DND-41 (cell line): ENCODE results near the gene GRM4.

Experiments
- ATAC-seq: fragments of 200-7000 bp; cut with Tn5 transposase; 3 replicates; pipeline ENCODE4 v1.9.1; 2021; ENCODE audit warnings: low read depth; ENCODE audit not compliant: insufficient read depth
- DNase-seq: peaks from one replicate; pipeline ENCODE4 v3.0.0-alpha.2; 2020
- H2AFZ ChIP-seq: 2 replicates; pipeline ENCODE4 v1.6.0; 2012; ENCODE audit warnings: low read depth, low read length
- H3K27ac ChIP-seq: 2 replicates; pipeline ENCODE4 v1.5.1; 2012; ENCODE audit warnings: low read length, inconsistent platforms
- H3K27me3 ChIP-seq: fragments of 200-600 bp; sonication (generic); 2 replicates; pipeline ENCODE4 v1.6.0; 2012; ENCODE audit warnings: low read length, mild to moderate bottlenecking, inconsistent platforms; ENCODE audit not compliant: insufficient read depth, poor library complexity
- H3K36me3 ChIP-seq: 2 replicates; pipeline ENCODE4 v1.5.1; 2012; ENCODE audit warnings: low read length, inconsistent platforms; ENCODE audit not compliant: insufficient read depth
- H3K4me1 ChIP-seq: 2 replicates; pipeline ENCODE4 v1.5.1; 2012; ENCODE audit warnings: mild to moderate bottlenecking, low read length; ENCODE audit not compliant: insufficient read depth
- H3K4me2 ChIP-seq: 2 replicates; pipeline ENCODE4 v1.6.0; 2012; ENCODE audit warnings: mild to moderate bottlenecking, moderate library complexity, low read length, inconsistent platforms; ENCODE audit not compliant: insufficient read depth
- H3K4me3 ChIP-seq, 2 experiments: fragments of 200-600 bp in 1 of 2; shearing (Covaris generic) in 1 of 2; 2 replicates each; pipeline ENCODE4 v1.5.1; 2012 to 2016; ENCODE audit warnings: inconsistent platforms in 2 of 2, low read length in 2 of 2, mild to moderate bottlenecking in 2 of 2, low read depth in 1 of 2, moderate library complexity in 1 of 2
- H3K79me2 ChIP-seq: 2 replicates; pipeline ENCODE4 v1.6.0; 2012; ENCODE audit warnings: low read length, inconsistent platforms; ENCODE audit not compliant: insufficient read depth
- H3K9ac ChIP-seq: 2 replicates; pipeline ENCODE4 v1.6.0; 2012; ENCODE audit warnings: low read depth, mild to moderate bottlenecking, inconsistent platforms, low read length, moderate library complexity
- H3K9me3 ChIP-seq: 2 replicates; pipeline ENCODE4 v1.5.1; 2012; ENCODE audit warnings: low read length, moderate library complexity, mild to moderate bottlenecking, inconsistent platforms; ENCODE audit not compliant: insufficient read depth, severe bottlenecking
- H4K20me1 ChIP-seq: 2 replicates; pipeline ENCODE4 v1.6.0; 2012; ENCODE audit warnings: low read length; ENCODE audit not compliant: insufficient read depth
- CTCF ChIP-seq: IDR thresholded peaks from 2 replicates; pipeline ENCODE4 v1.5.1; 2012; ENCODE audit warnings: borderline replicate concordance, low read length, moderate library complexity, mild to moderate bottlenecking; ENCODE audit not compliant: poor library complexity, severe bottlenecking; ENCODE audit errors: extremely low read depth
- EZH2 ChIP-seq: IDR thresholded peaks from 3 replicates; pipeline ENCODE4 v1.6.1; 2012; ENCODE audit warnings: borderline replicate concordance, low read depth, mild to moderate bottlenecking, moderate library complexity, low read length, inconsistent platforms; ENCODE audit not compliant: severe bottlenecking

The GRM4 gene

GRCh38 chr6:34104186-34104585 lies 41.7 kb downstream of the GRM4 start:
- Histone ChIP-seq H3K27me3 (peaks cover 10% of the 10 kb centered on the region), H3K36me3 (no peaks in the 10 kb centered on the region), H2AFZ (no peak overlapping the region), H3K4me3 (no peak overlapping the region), H3K9ac (no peak overlapping the region), H3K27ac (no peak overlapping the region), H3K79me2 (no peaks in the 10 kb centered on the region), H4K20me1 (peaks cover 8% of the 10 kb centered on the region; the same call in 1 of the 2 replicates), H3K9me3 (no peaks in the 10 kb centered on the region), H3K4me2 (no peak overlapping the region), H3K4me1 (no peaks in the 10 kb centered on the region)
- TF ChIP-seq CTCF (no peak), EZH2 (no peak)
- no peak for DNase-seq
- no peak for ATAC-seq

DNA sequence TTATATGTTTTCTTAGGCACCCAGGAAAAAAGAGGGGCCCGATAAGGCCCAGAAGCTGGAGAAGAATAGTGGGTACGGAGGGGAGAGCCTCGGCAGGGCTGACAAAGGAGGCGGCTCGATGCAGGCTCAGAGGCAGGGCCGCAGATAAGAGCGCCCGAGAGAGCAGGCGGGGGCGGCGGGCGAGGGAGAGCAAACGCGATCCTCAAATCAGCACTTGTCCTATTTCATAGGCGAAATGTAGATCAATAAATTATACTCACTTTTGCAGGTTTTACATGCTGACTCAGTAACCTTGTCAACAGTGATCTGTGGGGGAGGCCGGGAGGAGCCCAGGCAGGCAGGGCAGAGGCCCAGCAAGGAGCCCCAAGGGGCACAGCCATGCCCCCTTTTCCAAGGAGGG lies 42.6 kb downstream of the GRM4 start:
- Histone ChIP-seq H4K20me1 (peaks cover 8% of the 10 kb centered on the region; the same call in 1 of the 2 replicates), H3K4me3 (no peak overlapping the region), H3K27ac (no peak overlapping the region), H3K79me2 (no peaks in the 10 kb centered on the region), H3K4me1 (no peaks in the 10 kb centered on the region), H3K36me3 (no peaks in the 10 kb centered on the region), H2AFZ (no peak overlapping the region), H3K9ac (no peak overlapping the region), H3K9me3 (no peaks in the 10 kb centered on the region), H3K27me3 (peaks cover 10% of the 10 kb centered on the region), H3K4me2 (no peak overlapping the region)
- TF ChIP-seq EZH2 = no peak
- TF ChIP-seq CTCF = no peak
- no peak for ATAC-seq
- no peak for DNase-seq

DNA sequence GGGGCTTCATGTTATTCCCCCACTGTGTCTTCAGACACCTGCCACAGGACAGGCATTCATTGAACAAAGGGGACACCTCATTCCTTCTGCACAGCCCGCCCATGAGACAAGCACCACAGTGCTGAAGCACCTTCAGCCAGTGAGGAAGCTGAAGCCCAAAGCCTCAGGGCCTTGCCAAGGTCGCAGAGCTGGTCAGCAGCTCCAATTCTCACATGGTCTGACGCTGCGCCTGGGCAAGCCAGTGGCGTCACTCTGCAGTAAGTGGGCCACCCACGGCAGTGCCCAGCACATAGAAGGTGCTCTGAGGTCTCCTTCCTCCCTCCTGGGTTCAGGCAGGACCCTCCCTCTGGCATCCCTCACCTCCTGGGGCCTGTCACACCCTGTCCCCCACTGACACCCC lies 43.2 kb downstream of the GRM4 start:
- ATAC-seq = no peak
- H3K4me1 ChIP-seq = no peaks in the 10 kb centered on the region
- no peaks in the 10 kb centered on the region for H3K79me2 ChIP-seq
- no peak overlapping the region for H3K9ac ChIP-seq
- H3K4me2 ChIP-seq = no peak overlapping the region
- no peak overlapping the region for H2AFZ ChIP-seq
- no peaks in the 10 kb centered on the region for H3K36me3 ChIP-seq
- peaks cover 10% of the 10 kb centered on the region for H3K27me3 ChIP-seq
- peaks cover 8% of the 10 kb centered on the region; the same call in 1 of the 2 replicates for H4K20me1 ChIP-seq
- no peak overlapping the region for H3K4me3 ChIP-seq
- H3K27ac ChIP-seq = no peak overlapping the region
- no peaks in the 10 kb centered on the region for H3K9me3 ChIP-seq
- TF ChIP-seq CTCF (no peak), EZH2 (no peak)
- DNase-seq = no peak
